ENCODE measurements around the gene PUSL1.

The PUSL1 gene

DNA sequence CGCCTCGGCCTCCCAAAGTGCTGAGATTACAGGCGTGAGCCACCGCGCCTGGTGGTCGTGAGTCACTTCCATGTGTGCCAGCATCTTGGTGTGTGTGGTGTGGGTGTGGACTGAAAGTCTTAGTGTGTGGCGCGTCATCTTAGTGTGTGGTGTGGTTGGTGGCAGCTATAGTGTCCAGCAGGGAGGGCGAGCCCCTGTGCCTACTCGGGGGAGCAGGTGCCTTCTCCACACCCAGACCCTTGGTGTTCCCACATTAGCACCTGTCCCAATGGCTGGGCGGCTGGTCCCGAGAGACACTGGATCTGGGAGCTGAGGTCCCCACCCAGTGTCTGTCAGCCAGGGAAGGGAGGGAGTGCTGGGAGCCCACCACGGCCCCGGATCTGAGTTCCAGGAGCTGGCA is 25.4 kb upstream of the PUSL1 start:
- no peak for TF ChIP-seq REST (IDR thresholded peaks at IDR 0.05; ENCODE audit: insufficient read depth in 1 of 2, low read depth in 2 of 2, low read length in 2 of 2)
- TF ChIP-seq SIN3A (IDR thresholded peaks at IDR 0.05; ENCODE audit: borderline replicate concordance, insufficient read depth, low read length): no peak
- no peak for TF ChIP-seq POLR2AphosphoS5 (IDR thresholded peaks at IDR 0.05; ENCODE audit: low read depth, low read length)
- TF ChIP-seq FOXP2 (optimal IDR thresholded peaks at IDR 0.05; ENCODE audit: borderline replicate concordance, extremely low read depth, extremely low read length, insufficient read depth): no peak
- no peak for TF ChIP-seq TAF1 (IDR thresholded peaks at IDR 0.05; ENCODE audit: borderline replicate concordance, insufficient read depth, low read length)

DNA sequence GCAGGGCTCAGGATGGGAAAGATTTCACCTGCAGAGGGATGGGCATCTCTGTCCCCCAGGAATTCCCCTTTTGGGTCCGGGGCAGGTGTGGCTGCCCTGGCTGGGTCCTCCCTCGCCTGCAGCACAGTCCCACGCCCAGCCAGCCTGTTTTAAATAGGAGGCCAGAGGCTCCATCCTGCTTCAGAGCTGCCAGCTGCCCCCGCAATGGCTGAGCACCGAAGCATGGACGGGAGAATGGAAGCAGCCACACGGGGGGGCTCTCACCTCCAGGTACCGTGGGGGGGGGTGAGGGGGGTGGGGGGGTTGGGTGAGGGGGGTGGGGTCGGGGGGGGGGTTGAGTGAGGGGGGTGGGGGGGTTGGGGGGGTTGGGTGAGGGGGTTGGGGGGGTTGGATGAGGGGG is 24.6 kb upstream of the PUSL1 start:
- TF ChIP-seq POLR2AphosphoS5 (IDR thresholded peaks at IDR 0.05; ENCODE audit: low read depth, low read length): no peak
- TF ChIP-seq SIN3A (IDR thresholded peaks at IDR 0.05; ENCODE audit: borderline replicate concordance, insufficient read depth, low read length): no peak
- TF ChIP-seq TAF1 (IDR thresholded peaks at IDR 0.05; ENCODE audit: borderline replicate concordance, insufficient read depth, low read length): no peak
- TF ChIP-seq REST (IDR thresholded peaks at IDR 0.05; ENCODE audit: insufficient read depth in 1 of 2, low read depth in 2 of 2, low read length in 2 of 2): no peak
- no peak for TF ChIP-seq FOXP2 (optimal IDR thresholded peaks at IDR 0.05; ENCODE audit: borderline replicate concordance, extremely low read depth, extremely low read length, insufficient read depth)

DNA sequence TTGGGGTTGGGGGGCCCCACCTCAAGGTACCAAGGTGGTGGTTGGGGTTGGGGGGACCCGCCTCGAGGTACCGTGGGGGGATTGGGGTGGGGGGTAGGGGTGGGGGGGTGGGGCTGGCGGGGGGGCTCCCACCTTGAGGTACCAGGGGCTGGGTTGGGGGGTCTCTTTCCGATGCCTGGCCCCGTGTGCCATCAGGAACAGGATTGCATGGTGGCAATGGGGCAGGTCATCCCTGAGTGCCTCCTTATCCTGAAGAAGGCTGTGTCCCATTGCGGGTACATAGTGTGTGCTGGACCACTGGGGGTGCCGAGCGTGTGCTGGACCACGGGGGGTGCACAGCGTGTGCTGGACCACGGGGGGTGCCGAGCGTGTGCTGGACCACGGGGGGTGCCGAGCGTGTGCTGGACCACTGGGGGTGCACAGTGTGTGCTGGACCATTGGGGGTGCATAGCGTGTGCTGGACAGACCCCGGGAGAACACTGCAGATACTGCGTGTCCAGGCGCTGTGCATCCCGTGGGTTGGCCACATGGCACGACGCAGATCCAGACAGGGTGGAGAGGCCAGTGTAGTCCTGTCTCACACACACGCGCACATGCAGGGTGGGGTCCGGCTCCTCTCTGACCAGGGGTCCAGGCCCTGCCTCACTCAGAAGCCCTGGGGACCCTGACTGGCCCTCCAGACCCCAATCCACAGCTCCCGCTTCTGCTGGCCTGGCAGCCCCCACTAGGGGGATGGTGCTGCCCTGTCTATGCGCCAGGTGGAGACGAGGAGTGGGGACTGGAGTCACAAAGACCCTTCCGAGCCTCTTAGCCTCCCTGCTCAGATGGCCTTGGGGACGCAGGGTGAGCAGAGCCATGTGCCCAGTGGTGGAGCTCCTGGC is 23.9 kb upstream of the PUSL1 start:
- TF ChIP-seq FOXP2 (optimal IDR thresholded peaks at IDR 0.05; ENCODE audit: borderline replicate concordance, extremely low read depth, extremely low read length, insufficient read depth): no peak

DNA sequence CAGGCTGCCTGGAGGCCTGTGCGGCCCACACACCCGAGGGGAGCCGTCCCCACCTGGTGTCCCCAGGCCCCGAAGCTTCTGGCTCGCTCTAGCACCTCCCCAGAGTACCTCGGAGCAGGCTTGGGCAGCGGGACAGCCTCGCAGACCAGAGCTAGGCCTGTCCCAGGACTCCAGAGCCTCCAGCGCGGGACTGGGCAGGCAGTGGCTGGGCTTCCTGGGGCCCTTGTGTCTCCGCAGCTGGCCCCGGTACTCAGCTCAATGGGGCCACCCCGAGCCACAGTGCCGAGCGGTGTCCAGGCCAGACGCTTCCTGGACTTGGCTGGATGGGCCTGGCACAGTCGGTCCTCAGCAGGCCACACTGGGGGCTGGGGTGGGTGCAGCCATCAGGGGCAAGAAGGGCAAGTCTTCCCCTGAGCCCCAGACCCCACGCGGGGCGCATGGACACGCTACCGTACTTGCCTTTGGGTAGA is 23.3 kb upstream of the PUSL1 start:
- TF ChIP-seq FOXP2 (optimal IDR thresholded peaks at IDR 0.05; ENCODE audit: borderline replicate concordance, extremely low read depth, extremely low read length, insufficient read depth) (no peak), REST (IDR thresholded peaks at IDR 0.05; ENCODE audit: insufficient read depth in 1 of 2, low read depth in 2 of 2, low read length in 2 of 2) (no peak), TAF1 (IDR thresholded peaks at IDR 0.05; ENCODE audit: borderline replicate concordance, insufficient read depth, low read length) (no peak), POLR2AphosphoS5 (IDR thresholded peaks at IDR 0.05; ENCODE audit: low read depth, low read length) (no peak), SIN3A (IDR thresholded peaks at IDR 0.05; ENCODE audit: borderline replicate concordance, insufficient read depth, low read length) (no peak)

- TF ChIP-seq TAF1 (IDR thresholded peaks at IDR 0.05; ENCODE audit: borderline replicate concordance, insufficient read depth, low read length) (no peak), POLR2AphosphoS5 (IDR thresholded peaks at IDR 0.05; ENCODE audit: low read depth, low read length) (no peak), SIN3A (IDR thresholded peaks at IDR 0.05; ENCODE audit: borderline replicate concordance, insufficient read depth, low read length) (no peak), REST (IDR thresholded peaks at IDR 0.05; ENCODE audit: insufficient read depth in 1 of 2, low read depth in 2 of 2, low read length in 2 of 2) (no peak), FOXP2 (optimal IDR thresholded peaks at IDR 0.05; ENCODE audit: borderline replicate concordance, extremely low read depth, extremely low read length, insufficient read depth) (no peak)
Observed at GRCh38 chr1:1285611-1286311, 22.6 kb upstream of the PUSL1 start.
